SK-N-SH treated with all-trans-retinoic acid at 6 μM for 48 hours (cell line): ENCODE results near the gene SRGAP1.

Source experiments
- ATAC-seq: fragments of 200-7000 bp; cut with Tn5 transposase; 3 replicates; pipeline ENCODE4 v1.9.1; 2020; ENCODE audit warnings: mild to moderate bottlenecking, moderate library complexity
- ARNTL ChIP-seq: fragments of 450-650 bp; formaldehyde crosslinking; IDR thresholded peaks from 2 replicates; pipeline ENCODE4 v1.5.0; 2020; ENCODE audit warnings: low read depth, mild to moderate bottlenecking, moderate library complexity, borderline replicate concordance
- BACH2 ChIP-seq: fragments of 250-450 bp; sonication (Bioruptor Pico); IDR thresholded peaks from 2 replicates; pipeline ENCODE4 v1.9.0; 2021; ENCODE audit warnings: mild to moderate bottlenecking, borderline replicate concordance
- CSDC2 ChIP-seq: fragments of 250-450 bp; sonication (Bioruptor Pico); IDR thresholded peaks from 2 replicates; pipeline ENCODE4 v1.5.0; 2020; ENCODE audit warnings: mild to moderate bottlenecking, moderate library complexity
- GLIS3 ChIP-seq: fragments of 250-450 bp; sonication (Bioruptor Pico); IDR thresholded peaks from 2 replicates; pipeline ENCODE4 v1.5.0; 2020; ENCODE audit warnings: mild to moderate bottlenecking, moderate library complexity
- OSR1 ChIP-seq: fragments of 250-450 bp; sonication (Bioruptor Pico); IDR thresholded peaks from 2 replicates; pipeline ENCODE4 v1.8.0; 2022; ENCODE audit warnings: moderate library complexity, mild to moderate bottlenecking, inconsistent platforms
- PPARA ChIP-seq: fragments of 250-450 bp; sonication (Bioruptor Pico); IDR thresholded peaks from 2 replicates; pipeline ENCODE4 v1.5.0; 2020; ENCODE audit warnings: mild to moderate bottlenecking, borderline replicate concordance
- RARB ChIP-seq: fragments of 250-450 bp; sonication (Bioruptor Pico); IDR thresholded peaks from 2 replicates; pipeline ENCODE4 v1.8.0; 2021; ENCODE audit warnings: mild to moderate bottlenecking, moderate library complexity
- SNAI2 ChIP-seq: fragments of 250-450 bp; sonication (Bioruptor Pico); IDR thresholded peaks from 2 replicates; pipeline ENCODE4 v1.5.0; 2020; ENCODE audit warnings: mild to moderate bottlenecking, moderate library complexity
- TCF4 ChIP-seq: fragments of 250-450 bp; sonication (Bioruptor Pico); IDR thresholded peaks from 2 replicates; pipeline ENCODE4 v1.8.0; 2021; ENCODE audit warnings: mild to moderate bottlenecking, moderate library complexity, borderline replicate concordance
- TOX ChIP-seq: fragments of 250-450 bp; sonication (Bioruptor Pico); IDR thresholded peaks from 2 replicates; pipeline ENCODE4 v1.8.0; 2021; ENCODE audit warnings: mild to moderate bottlenecking, moderate library complexity, borderline replicate concordance
- ZC3H10 ChIP-seq: fragments of 250-450 bp; sonication (Bioruptor Pico); IDR thresholded peaks from 2 replicates; pipeline ENCODE4 v1.5.1; 2021; ENCODE audit warnings: mild to moderate bottlenecking, moderate library complexity
- ZFP3 ChIP-seq: fragments of 250-450 bp; sonication (Bioruptor Pico); IDR thresholded peaks from 2 replicates; pipeline ENCODE4 v1.5.0; 2020; ENCODE audit warnings: mild to moderate bottlenecking, moderate library complexity
- ZFP30 ChIP-seq: fragments of 450-650 bp; formaldehyde crosslinking; IDR thresholded peaks from 2 replicates; pipeline ENCODE4 v1.5.0; 2022; ENCODE audit warnings: mild to moderate bottlenecking, moderate library complexity
- ZNF565 ChIP-seq: fragments of 450-650 bp; formaldehyde crosslinking; conservative IDR thresholded peaks from 2 replicates; pipeline ENCODE4 v1.5.0; 2020; ENCODE audit warnings: low read depth, mild to moderate bottlenecking, moderate library complexity
- ZNF70 ChIP-seq: fragments of 450-650 bp; formaldehyde crosslinking; IDR thresholded peaks from 2 replicates; pipeline ENCODE4 v1.5.0; 2020; ENCODE audit warnings: mild to moderate bottlenecking, moderate library complexity
- ZNF8 ChIP-seq: fragments of 450-650 bp; formaldehyde crosslinking; IDR thresholded peaks from 2 replicates; pipeline ENCODE4 v1.5.0; 2020; ENCODE audit warnings: mild to moderate bottlenecking, moderate library complexity
- TF ChIP-seq, protein P1 (sequence below): fragments of 250-450 bp; sonication (Bioruptor Pico); IDR thresholded peaks from 2 replicates; pipeline ENCODE4 v1.5.0; 2020; ENCODE audit warnings: mild to moderate bottlenecking, moderate library complexity
- TF ChIP-seq, protein P2 (sequence below): fragments of 250-450 bp; sonication (Bioruptor Pico); IDR thresholded peaks from 2 replicates; pipeline ENCODE4 v1.8.0; 2020; ENCODE audit warnings: mild to moderate bottlenecking, moderate library complexity, borderline replicate concordance
- TF ChIP-seq, protein P3 (sequence below): fragments of 250-450 bp; sonication (Bioruptor Pico); IDR thresholded peaks from 2 replicates; pipeline ENCODE4 v1.5.1; 2020; ENCODE audit warnings: low read depth, mild to moderate bottlenecking, moderate library complexity
- TF ChIP-seq, protein P4 (sequence below): fragments of 250-450 bp; sonication (Bioruptor Pico); IDR thresholded peaks from 2 replicates; pipeline ENCODE4 v1.5.1; 2021; ENCODE audit warnings: mild to moderate bottlenecking, moderate library complexity

Gene SRGAP1

GRCh38 chr12:63941879-63942278 lies 97.4 kb downstream of the SRGAP1 start (continued):
- TF ChIP-seq, protein P1, sequence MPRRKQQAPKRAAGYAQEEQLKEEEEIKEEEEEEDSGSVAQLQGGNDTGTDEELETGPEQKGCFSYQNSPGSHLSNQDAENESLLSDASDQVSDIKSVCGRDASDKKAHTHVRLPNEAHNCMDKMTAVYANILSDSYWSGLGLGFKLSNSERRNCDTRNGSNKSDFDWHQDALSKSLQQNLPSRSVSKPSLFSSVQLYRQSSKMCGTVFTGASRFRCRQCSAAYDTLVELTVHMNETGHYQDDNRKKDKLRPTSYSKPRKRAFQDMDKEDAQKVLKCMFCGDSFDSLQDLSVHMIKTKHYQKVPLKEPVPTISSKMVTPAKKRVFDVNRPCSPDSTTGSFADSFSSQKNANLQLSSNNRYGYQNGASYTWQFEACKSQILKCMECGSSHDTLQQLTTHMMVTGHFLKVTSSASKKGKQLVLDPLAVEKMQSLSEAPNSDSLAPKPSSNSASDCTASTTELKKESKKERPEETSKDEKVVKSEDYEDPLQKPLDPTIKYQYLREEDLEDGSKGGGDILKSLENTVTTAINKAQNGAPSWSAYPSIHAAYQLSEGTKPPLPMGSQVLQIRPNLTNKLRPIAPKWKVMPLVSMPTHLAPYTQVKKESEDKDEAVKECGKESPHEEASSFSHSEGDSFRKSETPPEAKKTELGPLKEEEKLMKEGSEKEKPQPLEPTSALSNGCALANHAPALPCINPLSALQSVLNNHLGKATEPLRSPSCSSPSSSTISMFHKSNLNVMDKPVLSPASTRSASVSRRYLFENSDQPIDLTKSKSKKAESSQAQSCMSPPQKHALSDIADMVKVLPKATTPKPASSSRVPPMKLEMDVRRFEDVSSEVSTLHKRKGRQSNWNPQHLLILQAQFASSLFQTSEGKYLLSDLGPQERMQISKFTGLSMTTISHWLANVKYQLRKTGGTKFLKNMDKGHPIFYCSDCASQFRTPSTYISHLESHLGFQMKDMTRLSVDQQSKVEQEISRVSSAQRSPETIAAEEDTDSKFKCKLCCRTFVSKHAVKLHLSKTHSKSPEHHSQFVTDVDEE (CRISPR knock-in tag) = no peak
- TF ChIP-seq PPARA (CRISPR knock-in tag) (no peak), ARNTL (CRISPR knock-in tag) (no peak), ZNF8 (CRISPR knock-in tag) (no peak), TOX (no peak), GLIS3 (no peak)
- TF ChIP-seq, all 23 proteins: peak for 0

- TF ChIP-seq ZFP3 (no peak), ZNF70 (no peak), BACH2 (CRISPR knock-in tag) (no peak), TOX (no peak), RARB (CRISPR knock-in tag) (no peak), ZC3H10 (CRISPR knock-in tag) (no peak), TCF4 (CRISPR knock-in tag) (no peak)
- TF ChIP-seq, protein P2, sequence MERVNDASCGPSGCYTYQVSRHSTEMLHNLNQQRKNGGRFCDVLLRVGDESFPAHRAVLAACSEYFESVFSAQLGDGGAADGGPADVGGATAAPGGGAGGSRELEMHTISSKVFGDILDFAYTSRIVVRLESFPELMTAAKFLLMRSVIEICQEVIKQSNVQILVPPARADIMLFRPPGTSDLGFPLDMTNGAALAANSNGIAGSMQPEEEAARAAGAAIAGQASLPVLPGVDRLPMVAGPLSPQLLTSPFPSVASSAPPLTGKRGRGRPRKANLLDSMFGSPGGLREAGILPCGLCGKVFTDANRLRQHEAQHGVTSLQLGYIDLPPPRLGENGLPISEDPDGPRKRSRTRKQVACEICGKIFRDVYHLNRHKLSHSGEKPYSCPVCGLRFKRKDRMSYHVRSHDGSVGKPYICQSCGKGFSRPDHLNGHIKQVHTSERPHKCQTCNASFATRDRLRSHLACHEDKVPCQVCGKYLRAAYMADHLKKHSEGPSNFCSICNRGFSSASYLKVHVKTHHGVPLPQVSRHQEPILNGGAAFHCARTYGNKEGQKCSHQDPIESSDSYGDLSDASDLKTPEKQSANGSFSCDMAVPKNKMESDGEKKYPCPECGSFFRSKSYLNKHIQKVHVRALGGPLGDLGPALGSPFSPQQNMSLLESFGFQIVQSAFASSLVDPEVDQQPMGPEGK (CRISPR knock-in tag) = no peak
- TF ChIP-seq, protein P1 (CRISPR knock-in tag) = no peak
- TF ChIP-seq, protein P3, sequence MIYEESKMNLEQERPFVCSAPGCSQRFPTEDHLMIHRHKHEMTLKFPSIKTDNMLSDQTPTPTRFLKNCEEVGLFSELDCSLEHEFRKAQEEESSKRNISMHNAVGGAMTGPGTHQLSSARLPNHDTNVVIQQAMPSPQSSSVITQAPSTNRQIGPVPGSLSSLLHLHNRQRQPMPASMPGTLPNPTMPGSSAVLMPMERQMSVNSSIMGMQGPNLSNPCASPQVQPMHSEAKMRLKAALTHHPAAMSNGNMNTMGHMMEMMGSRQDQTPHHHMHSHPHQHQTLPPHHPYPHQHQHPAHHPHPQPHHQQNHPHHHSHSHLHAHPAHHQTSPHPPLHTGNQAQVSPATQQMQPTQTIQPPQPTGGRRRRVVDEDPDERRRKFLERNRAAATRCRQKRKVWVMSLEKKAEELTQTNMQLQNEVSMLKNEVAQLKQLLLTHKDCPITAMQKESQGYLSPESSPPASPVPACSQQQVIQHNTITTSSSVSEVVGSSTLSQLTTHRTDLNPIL (CRISPR knock-in tag) = no peak
Measured at GRCh38 chr12:63942464-63943241, 98.2 kb downstream of the SRGAP1 start.

DNA sequence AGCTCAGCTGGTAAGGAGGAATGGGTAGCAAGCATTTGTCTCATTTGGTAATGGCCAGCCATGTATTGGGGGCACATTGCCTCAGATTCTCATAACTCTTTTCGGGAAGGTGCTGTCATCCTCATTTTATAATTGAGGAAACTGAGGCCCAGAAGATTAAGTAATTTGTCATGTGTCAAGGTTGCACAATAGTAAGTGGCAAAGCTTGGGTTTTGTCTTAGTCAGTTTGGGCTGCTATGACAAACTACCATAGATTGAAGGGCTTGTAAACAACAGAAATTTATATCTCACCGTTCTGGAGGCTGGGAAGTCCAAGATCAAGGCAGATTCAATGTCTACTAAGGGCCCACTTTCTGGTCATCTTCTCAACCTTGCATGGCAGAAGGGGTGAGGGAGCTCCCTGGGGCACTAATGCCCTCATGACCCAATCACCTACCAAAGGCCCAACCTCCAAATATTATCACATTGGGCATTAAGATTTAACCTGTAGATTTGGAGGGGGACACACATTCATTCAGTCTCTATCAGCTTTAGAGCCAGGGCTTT lies 99.6 kb downstream of the SRGAP1 start:
- ATAC-seq = no peak
- TF ChIP-seq ZNF565 (CRISPR knock-in tag) = no peak
- no peak for TF ChIP-seq SNAI2 (CRISPR knock-in tag)
- TF ChIP-seq, protein P2 (CRISPR knock-in tag) = no peak
- no peak for TF ChIP-seq TCF4 (CRISPR knock-in tag)
- no peak for TF ChIP-seq CSDC2 (CRISPR knock-in tag)
- TF ChIP-seq ZC3H10 (CRISPR knock-in tag) = no peak
- TF ChIP-seq ZNF8 (CRISPR knock-in tag) = no peak
- TF ChIP-seq PPARA (CRISPR knock-in tag) = no peak
- no peak for TF ChIP-seq BACH2 (CRISPR knock-in tag)
- TF ChIP-seq ZFP3 = no peak
- no peak for TF ChIP-seq ARNTL (CRISPR knock-in tag)
- TF ChIP-seq OSR1 (CRISPR knock-in tag) = no peak
- no peak for TF ChIP-seq RARB (CRISPR knock-in tag)
- TF ChIP-seq, protein P3 (CRISPR knock-in tag) = no peak
- no peak for TF ChIP-seq GLIS3
- no peak for TF ChIP-seq ZFP30 (CRISPR knock-in tag)
- TF ChIP-seq, protein P4, sequence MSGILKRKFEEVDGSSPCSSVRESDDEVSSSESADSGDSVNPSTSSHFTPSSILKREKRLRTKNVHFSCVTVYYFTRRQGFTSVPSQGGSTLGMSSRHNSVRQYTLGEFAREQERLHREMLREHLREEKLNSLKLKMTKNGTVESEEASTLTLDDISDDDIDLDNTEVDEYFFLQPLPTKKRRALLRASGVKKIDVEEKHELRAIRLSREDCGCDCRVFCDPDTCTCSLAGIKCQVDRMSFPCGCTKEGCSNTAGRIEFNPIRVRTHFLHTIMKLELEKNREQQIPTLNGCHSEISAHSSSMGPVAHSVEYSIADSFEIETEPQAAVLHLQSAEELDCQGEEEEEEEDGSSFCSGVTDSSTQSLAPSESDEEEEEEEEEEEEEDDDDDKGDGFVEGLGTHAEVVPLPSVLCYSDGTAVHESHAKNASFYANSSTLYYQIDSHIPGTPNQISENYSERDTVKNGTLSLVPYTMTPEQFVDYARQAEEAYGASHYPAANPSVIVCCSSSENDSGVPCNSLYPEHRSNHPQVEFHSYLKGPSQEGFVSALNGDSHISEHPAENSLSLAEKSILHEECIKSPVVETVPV (CRISPR knock-in tag) = no peak

More at GRCh38 chr12:63942464-63943241, 98.2 kb downstream of the SRGAP1 start:
- no peak for ATAC-seq
